ENCODE data around the gene SND1. TPM values are rescaled to one million over a fixed set of nuclear protein-coding genes. Genes with fewer than 3 reads are reported as not detected.

The SND1 gene
- total and polyA plus RNA-seq, 10 of the 15 experiments (the other 5 are each of a cell fraction or from before 2014, with no cell fraction given), result 52.4 to 270 (median 146) TPM

DNA sequence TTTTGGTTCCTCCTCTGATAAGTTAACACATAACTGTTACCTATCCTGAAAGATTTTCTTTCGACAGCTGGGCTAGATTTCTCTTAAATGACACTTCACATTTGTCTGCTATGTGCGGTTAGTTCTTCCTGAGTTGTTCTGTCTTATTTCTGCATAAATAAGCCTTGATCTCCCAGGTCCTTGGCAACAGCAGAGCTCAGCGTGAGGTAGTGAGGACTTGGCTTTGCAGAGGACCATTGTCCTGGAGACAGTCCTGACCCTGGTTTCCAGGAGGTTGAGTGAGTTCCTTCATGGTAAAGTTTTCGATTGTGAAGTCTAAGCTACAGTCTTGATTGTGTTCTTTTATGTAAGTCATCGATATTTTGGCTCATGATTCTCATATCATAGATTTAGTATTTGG, 23.7 kb downstream of the SND1 start:
- ChIA-PET RAD21 (ENCODE audit: unreplicated experiment) (no interaction called here), SMC1A (ENCODE audit: uncharacterized antibody, unreplicated experiment) (interaction anchor here (1.2 kb wide), 1 partner anchor 8 kb away, joined by 3 read pairs; no protein-coding TSS in a partner anchor), CTCF (no interaction called here), POLR2A (no interaction called here)
- Histone ChIP-seq H3K9me3 (replicated peaks; ENCODE audit: control insufficient read depth, insufficient read depth, low read length) (peaks cover 7% of the 10 kb centered on the region; the same call in 2 of the 3 replicates), H3K27me3 (replicated peaks in 1 of 2; ENCODE audit: control insufficient read depth in 2 of 2, insufficient read depth in 2 of 2, low read length in 1 of 2) (no peaks in the 10 kb centered on the region), H3K4me3 (no peak overlapping the region), H3K4me1 (ENCODE audit: control insufficient read depth, insufficient read depth, low read length) (0 out of 2 replicates have a peak, but pooled peaks cover 4% of the 10 kb centered on the region), H3K79me2 (ENCODE audit: control insufficient read depth, insufficient read depth, low read length) (peaks cover 71% of the 10 kb centered on the region), H3K4me2 (ENCODE audit: control insufficient read depth, insufficient read depth) (no peak overlapping the region), H4K20me1 (ENCODE audit: control insufficient read depth, insufficient read depth) (no peaks in the 10 kb centered on the region), H3K9ac (ENCODE audit: control insufficient read depth, insufficient read depth, low read length) (no peak overlapping the region), H3K36me3 (ENCODE audit: control insufficient read depth in 2 of 2, insufficient read depth in 2 of 2, low read length in 1 of 2) (peaks cover 6 to 7% of the 10 kb centered on the region in 2 experiments; a peak in 3 of 4 replicates), H2AFZ (ENCODE audit: control insufficient read depth, low read depth, low read length) (no peak overlapping the region), H3K27ac (ENCODE audit: control insufficient read depth, insufficient read depth) (no peak overlapping the region)
- DNase-seq (ENCODE audit: low read depth, low spot score) (no peak), ATAC-seq (no peak), FAIRE-seq (no peak)
- in situ Hi-C loops (cut with MboI) (no loop called here), intact Hi-C loops (cut with micrococcal nuclease; ENCODE audit: unreplicated experiment) (no loop called here)
- TF ChIP-seq, protein P1, sequence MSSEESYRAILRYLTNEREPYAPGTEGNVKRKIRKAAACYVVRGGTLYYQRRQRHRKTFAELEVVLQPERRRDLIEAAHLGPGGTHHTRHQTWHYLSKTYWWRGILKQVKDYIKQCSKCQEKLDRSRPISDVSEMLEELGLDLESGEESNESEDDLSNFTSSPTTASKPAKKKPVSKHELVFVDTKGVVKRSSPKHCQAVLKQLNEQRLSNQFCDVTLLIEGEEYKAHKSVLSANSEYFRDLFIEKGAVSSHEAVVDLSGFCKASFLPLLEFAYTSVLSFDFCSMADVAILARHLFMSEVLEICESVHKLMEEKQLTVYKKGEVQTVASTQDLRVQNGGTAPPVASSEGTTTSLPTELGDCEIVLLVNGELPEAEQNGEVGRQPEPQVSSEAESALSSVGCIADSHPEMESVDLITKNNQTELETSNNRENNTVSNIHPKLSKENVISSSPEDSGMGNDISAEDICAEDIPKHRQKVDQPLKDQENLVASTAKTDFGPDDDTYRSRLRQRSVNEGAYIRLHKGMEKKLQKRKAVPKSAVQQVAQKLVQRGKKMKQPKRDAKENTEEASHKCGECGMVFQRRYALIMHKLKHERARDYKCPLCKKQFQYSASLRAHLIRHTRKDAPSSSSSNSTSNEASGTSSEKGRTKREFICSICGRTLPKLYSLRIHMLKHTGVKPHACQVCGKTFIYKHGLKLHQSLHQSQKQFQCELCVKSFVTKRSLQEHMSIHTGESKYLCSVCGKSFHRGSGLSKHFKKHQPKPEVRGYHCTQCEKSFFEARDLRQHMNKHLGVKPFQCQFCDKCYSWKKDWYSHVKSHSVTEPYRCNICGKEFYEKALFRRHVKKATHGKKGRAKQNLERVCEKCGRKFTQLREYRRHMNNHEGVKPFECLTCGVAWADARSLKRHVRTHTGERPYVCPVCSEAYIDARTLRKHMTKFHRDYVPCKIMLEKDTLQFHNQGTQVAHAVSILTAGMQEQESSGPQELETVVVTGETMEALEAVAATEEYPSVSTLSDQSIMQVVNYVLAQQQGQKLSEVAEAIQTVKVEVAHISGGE (CRISPR knock-in tag; IDR thresholded peaks at IDR 0.05), result no peak
- TF ChIP-seq SIX5 (IDR thresholded peaks at IDR 0.05; ENCODE audit: low read depth, low read length, severe bottlenecking) (no peak), EED (IDR thresholded peaks at IDR 0.05; ENCODE audit: low read depth) (no peak), NR2C1 (IDR thresholded peaks at IDR 0.05) (no peak)
- BruUV-seq (replicated peaks), result no TSS peak
- WGBS (ENCODE audit: insufficient coverage, insufficient replicate concordance, low lambda C conversion rate, missing lambda C conversion rate), result 90% methylated on average over 5 of the region's 5 CpGs

Data from GM12878 (cell line).